Smooth muscle cell (in vitro differentiated cells): ENCODE results near the gene ABCC6. TPM values are rescaled to one million over a fixed set of nuclear protein-coding genes. Genes with fewer than 3 reads are reported as not detected.
"Not testable (repeated sequence)": the region's sequence is repeated elsewhere in the genome, so short reads cannot be mapped to it uniquely, and the experiment has no call there.

Source experiments
- DNase-seq: peaks from one replicate; lab custom pipeline; 2025; ENCODE audit not compliant: unreplicated experiment; lab: John Stamatoyannopoulos, UW
- H2AFZ ChIP-seq: fragments of 200-600 bp; sonication (generic); 2 replicates; pipeline ENCODE4 v1.6.0; 2016; ENCODE audit warnings: antibody characterized with exemption, low read depth, mild to moderate bottlenecking
- H3F3A ChIP-seq: fragments of 200-600 bp; sonication (generic); 2 replicates; pipeline ENCODE4 v1.6.0; 2017; ENCODE audit warnings: antibody characterized with exemption, low read depth
- H3K27ac ChIP-seq: fragments of 200-600 bp; sonication (generic); 2 replicates; pipeline ENCODE4 v1.5.1; 2016; ENCODE audit warnings: low read depth, mild to moderate bottlenecking
- H3K27me3 ChIP-seq: fragments of 200-600 bp; sonication (generic); 2 replicates; pipeline ENCODE4 v1.6.1; 2016; ENCODE audit warnings: low read depth, mild to moderate bottlenecking
- H3K36me3 ChIP-seq: fragments of 200-600 bp; sonication (generic); 2 replicates; pipeline ENCODE4 v1.5.1; 2016; ENCODE audit warnings: low read depth
- H3K4me1 ChIP-seq: fragments of 200-600 bp; sonication (generic); 2 replicates; pipeline ENCODE4 v1.5.1; 2016; ENCODE audit warnings: low read depth
- H3K4me2 ChIP-seq: fragments of 200-600 bp; sonication (generic); 2 replicates; pipeline ENCODE4 v1.6.0; 2016; ENCODE audit warnings: mild to moderate bottlenecking
- H3K4me3 ChIP-seq: fragments of 200-600 bp; sonication (generic); 2 replicates; pipeline ENCODE4 v1.5.1; 2016; ENCODE audit warnings: mild to moderate bottlenecking
- H3K79me2 ChIP-seq: fragments of 200-600 bp; sonication (generic); 2 replicates; pipeline ENCODE4 v1.6.0; 2016; ENCODE audit warnings: low read depth, mild to moderate bottlenecking
- H3K9ac ChIP-seq: fragments of 200-600 bp; sonication (generic); 2 replicates; pipeline ENCODE4 v1.6.0; 2016; ENCODE audit warnings: low read depth
- H3K9me3 ChIP-seq: fragments of 200-600 bp; sonication (generic); replicated peaks from 2 replicates; pipeline ENCODE4 v1.5.1; 2016; ENCODE audit warnings: low read depth
- H4K20me1 ChIP-seq: fragments of 200-600 bp; sonication (generic); 2 replicates; pipeline ENCODE4 v1.6.0; 2016; ENCODE audit warnings: low read depth
- WGBS: methylation state at CpG from one replicate; pipeline ENCODE4 v1.1.7; 2016; ENCODE audit warnings: low lambda C conversion rate; 5-methylcytosine and 5-hydroxymethylcytosine counted together
- polyA plus RNA-seq: library from polyadenylated mRNA; unstranded; fragments of >200 nt; fragmentation: Nextera tagmentation; extraction: Ambion mirVana; gene quantifications from 2 replicates; pipeline ENCODE4 v1.2.1, GENCODE V29; 2016
- total RNA-seq: library from RNA; depleted of rRNA; stranded (reverse); fragments of >200 nt; gene quantifications from 2 replicates; pipeline ENCODE4 v1.2.3, GENCODE V29; 2014
- TF ChIP-seq, protein P1 (sequence below): fragments of 200-600 bp; sonication (generic); IDR thresholded peaks from 2 replicates; pipeline ENCODE4 v1.5.1; 2017; ENCODE audit warnings: borderline replicate concordance, mild to moderate bottlenecking, antibody characterized with exemption; ENCODE audit not compliant: insufficient read depth, poor library complexity, severe bottlenecking

Gene ABCC6
- total and polyA plus RNA-seq, 2 experiments from 2014 or later, result 0.94 to 1.9 TPM

DNA sequence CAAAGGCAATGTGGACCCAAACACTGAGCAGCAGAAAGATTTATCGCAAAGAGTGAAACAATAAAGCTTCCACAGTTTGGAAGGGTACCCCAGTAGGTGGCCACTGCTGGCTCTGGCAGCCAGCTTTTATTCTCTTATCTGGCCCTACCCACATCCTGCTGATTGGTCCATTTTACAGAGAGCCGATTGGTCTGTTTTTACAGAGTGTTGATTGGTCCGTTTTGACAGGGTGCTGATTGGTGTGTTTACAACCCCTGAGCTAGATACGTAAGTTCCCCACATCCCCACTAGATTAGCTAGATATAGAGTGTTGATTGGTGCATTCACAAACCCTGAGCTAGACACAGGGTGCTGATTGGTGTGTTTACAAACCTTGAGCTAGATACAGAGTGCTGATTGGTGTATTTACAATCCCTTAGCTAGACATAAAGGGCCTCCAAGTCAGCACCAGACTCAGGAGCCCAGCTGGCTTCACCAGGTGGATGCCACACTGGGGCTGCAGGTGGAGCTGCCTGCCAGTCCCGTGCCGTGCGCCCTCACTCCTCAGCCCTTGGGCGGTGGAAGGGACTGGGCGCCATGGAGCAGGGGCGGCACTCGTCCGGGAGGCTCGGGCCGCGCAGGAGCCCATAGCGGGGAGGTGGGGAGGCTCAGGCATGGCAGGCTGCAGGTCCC lies 119.0 kb downstream of the ABCC6 start:
- H3F3A ChIP-seq, DNase-seq, H3K9me3 ChIP-seq, H3K9ac ChIP-seq, H3K4me1 ChIP-seq, H3K79me2 ChIP-seq, H3K27me3 ChIP-seq, H2AFZ ChIP-seq, H3K4me2 ChIP-seq, H3K36me3 ChIP-seq, H4K20me1 ChIP-seq, H3K4me3 ChIP-seq, H3K27ac ChIP-seq: not testable (repeated sequence)
- WGBS, result 94% methylated on average over 16 of the region's 16 CpGs

DNA sequence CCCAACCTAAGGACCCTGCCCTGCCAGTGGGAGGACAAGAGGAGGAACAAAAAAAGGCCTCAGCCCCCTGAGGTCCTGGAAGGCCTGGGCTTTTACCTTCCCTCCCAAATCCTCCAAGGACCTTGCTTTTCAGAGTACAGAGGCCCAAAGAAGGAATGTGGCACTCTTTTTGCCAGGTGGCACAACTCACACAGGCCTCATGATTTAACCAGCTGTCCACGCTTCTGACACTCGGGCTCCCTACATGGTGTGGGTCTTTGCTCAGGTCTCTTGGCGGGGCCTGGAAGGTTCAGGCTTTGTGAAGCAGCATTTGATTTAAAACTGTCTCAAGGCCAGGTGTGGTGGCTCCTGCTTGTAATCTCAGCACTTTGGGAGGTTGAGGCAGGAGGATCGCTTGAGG lies 120.6 kb downstream of the ABCC6 start:
- H3K36me3 ChIP-seq, result no peaks in the 10 kb centered on the region
- DNase-seq, result no peak
- no peak overlapping the region for H2AFZ ChIP-seq
- H3F3A ChIP-seq, result no peaks in the 10 kb centered on the region
- no peak overlapping the region for H3K4me3 ChIP-seq
- TF ChIP-seq, protein P1, sequence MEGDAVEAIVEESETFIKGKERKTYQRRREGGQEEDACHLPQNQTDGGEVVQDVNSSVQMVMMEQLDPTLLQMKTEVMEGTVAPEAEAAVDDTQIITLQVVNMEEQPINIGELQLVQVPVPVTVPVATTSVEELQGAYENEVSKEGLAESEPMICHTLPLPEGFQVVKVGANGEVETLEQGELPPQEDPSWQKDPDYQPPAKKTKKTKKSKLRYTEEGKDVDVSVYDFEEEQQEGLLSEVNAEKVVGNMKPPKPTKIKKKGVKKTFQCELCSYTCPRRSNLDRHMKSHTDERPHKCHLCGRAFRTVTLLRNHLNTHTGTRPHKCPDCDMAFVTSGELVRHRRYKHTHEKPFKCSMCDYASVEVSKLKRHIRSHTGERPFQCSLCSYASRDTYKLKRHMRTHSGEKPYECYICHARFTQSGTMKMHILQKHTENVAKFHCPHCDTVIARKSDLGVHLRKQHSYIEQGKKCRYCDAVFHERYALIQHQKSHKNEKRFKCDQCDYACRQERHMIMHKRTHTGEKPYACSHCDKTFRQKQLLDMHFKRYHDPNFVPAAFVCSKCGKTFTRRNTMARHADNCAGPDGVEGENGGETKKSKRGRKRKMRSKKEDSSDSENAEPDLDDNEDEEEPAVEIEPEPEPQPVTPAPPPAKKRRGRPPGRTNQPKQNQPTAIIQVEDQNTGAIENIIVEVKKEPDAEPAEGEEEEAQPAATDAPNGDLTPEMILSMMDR, result no peak
- no peaks in the 10 kb centered on the region for H3K27me3 ChIP-seq
- H4K20me1 ChIP-seq, result no peaks in the 10 kb centered on the region
- no peak overlapping the region for H3K27ac ChIP-seq
- WGBS, result 100% methylated on average over 4 of the region's 4 CpGs
- no peaks in the 10 kb centered on the region for H3K4me1 ChIP-seq
- H3K79me2 ChIP-seq, result no peaks in the 10 kb centered on the region
- H3K9me3 ChIP-seq, result no peaks in the 10 kb centered on the region
- H3K4me2 ChIP-seq, result no peak overlapping the region
- no peak overlapping the region for H3K9ac ChIP-seq

DNA sequence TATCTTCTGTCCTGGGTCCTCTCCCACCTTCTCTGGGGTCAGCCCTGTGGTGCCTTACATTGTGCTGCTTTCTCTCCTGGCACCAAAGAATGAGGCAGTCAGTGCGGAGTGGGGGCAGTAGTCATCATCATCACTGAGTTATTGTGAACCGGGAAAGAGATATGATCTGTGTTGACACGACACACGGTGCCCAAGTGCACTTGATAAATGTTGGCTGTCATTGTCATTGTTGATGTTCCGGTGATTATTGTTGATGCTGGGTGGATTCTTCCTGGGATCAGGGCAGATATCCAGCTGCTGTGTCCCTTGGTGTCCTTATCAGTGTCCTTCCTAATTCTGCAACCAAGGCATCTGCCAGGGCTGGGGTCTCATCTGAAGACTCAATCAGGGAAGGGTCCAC lies 121.7 kb downstream of the ABCC6 start:
- no peak overlapping the region for H3K4me3 ChIP-seq
- H2AFZ ChIP-seq, result no peak overlapping the region
- H3K79me2 ChIP-seq, result no peaks in the 10 kb centered on the region
- no peak for DNase-seq
- H3K27me3 ChIP-seq, result no peaks in the 10 kb centered on the region
- no peaks in the 10 kb centered on the region for H4K20me1 ChIP-seq
- H3K36me3 ChIP-seq, result no peaks in the 10 kb centered on the region
- H3K4me1 ChIP-seq, result no peaks in the 10 kb centered on the region
- no peaks in the 10 kb centered on the region for H3K9me3 ChIP-seq
- H3K9ac ChIP-seq, result no peak overlapping the region
- TF ChIP-seq, protein P1, result no peak
- no peaks in the 10 kb centered on the region for H3F3A ChIP-seq
- no peak overlapping the region for H3K4me2 ChIP-seq
- H3K27ac ChIP-seq, result no peak overlapping the region
- 99% methylated on average over 5 of the region's 5 CpGs for WGBS

DNA sequence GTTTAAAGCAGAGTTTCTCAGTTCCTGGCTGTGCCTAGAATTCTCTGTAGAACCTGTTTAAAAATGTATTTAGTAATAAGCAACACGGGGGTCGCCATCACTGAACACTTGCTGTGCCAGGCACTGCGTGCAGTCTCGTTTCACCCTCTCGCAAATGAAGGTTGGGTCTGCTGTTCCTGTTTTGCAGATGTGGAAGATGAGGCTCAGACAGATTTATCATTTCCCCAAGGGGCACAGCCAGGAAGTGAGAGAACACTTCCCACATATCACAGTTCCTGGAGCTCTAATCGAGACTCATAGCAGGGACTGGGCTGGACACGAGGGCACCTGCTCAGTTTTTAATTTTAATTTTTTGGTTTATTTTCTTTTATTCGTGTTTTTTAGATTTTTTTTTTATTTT lies 122.7 kb downstream of the ABCC6 start:
- TF ChIP-seq, protein P1, result no peak
- Histone ChIP-seq H3F3A (no peaks in the 10 kb centered on the region), H3K4me1 (no peaks in the 10 kb centered on the region), H3K79me2 (no peaks in the 10 kb centered on the region), H2AFZ (no peak overlapping the region), H3K9ac (no peak overlapping the region), H4K20me1 (no peaks in the 10 kb centered on the region), H3K9me3 (no peaks in the 10 kb centered on the region), H3K36me3 (no peaks in the 10 kb centered on the region), H3K4me3 (no peak overlapping the region), H3K4me2 (no peak overlapping the region), H3K27me3 (no peaks in the 10 kb centered on the region), H3K27ac (no peak overlapping the region)
- 93% methylated on average over 8 of the region's 8 CpGs for WGBS
- DNase-seq, result no peak
